Mesodermal cell (in vitro differentiated cells): ENCODE data around the gene GNAQ.

Experiments
- H3K27ac ChIP-seq: 2 replicates; pipeline ENCODE4 v1.7.0; 2013; ENCODE audit warnings: mild to moderate bottlenecking, low read depth, low read length, moderate library complexity; ENCODE audit not compliant: severe bottlenecking
- H3K36me3 ChIP-seq: 2 replicates; pipeline ENCODE4 v1.7.1; 2013; ENCODE audit warnings: mild to moderate bottlenecking, low read length, moderate library complexity; ENCODE audit not compliant: control insufficient read depth, insufficient read depth
- H3K4me1 ChIP-seq: one replicate; pipeline ENCODE4 v1.7.1; 2013; ENCODE audit warnings: mild to moderate bottlenecking, low read length; ENCODE audit not compliant: insufficient read depth, control insufficient read depth, poor library complexity, severe bottlenecking
- H3K4me3 ChIP-seq: 2 replicates; pipeline ENCODE4 v1.7.0; 2013; ENCODE audit warnings: low read length, control low read depth, mild to moderate bottlenecking; ENCODE audit not compliant: insufficient read depth, poor library complexity, severe bottlenecking; ENCODE audit errors: extremely low read depth
- H3K9me3 ChIP-seq: 2 replicates; pipeline ENCODE4 v1.7.1; 2013; ENCODE audit warnings: mild to moderate bottlenecking, low read length, moderate library complexity; ENCODE audit not compliant: control insufficient read depth
- WGBS, 2 experiments: methylation state at CpG; one replicate each; pipeline ENCODE4 v1.1.5; 2013; ENCODE audit warnings: missing lambda C conversion rate in 2 of 2; ENCODE audit not compliant: insufficient coverage in 2 of 2; 5-methylcytosine and 5-hydroxymethylcytosine counted together

GNAQ gene

DNA sequence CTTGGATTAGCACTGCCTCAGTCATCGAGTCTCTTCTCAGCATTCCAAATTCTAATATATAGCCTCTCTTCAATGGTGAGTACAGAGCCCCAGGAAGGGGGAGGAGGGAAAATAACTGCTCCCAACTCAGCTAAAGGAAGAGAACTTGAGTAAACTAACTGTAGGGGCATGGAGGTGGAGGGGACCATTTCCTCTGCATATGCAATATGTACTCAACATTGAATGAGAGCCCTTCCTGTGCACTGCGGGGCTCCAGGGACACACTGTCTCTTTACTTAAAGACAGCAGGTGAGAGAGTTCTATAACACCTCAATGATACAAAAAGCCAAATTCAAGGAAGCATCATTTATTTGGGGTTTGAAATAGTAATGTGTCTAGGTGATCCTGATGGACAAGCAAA, 75.1 kb downstream of the GNAQ start:
- no peak overlapping the region for H3K4me3 ChIP-seq
- H3K27ac ChIP-seq: no peak overlapping the region
- H3K9me3 ChIP-seq: no peaks in the 10 kb centered on the region
- peaks cover 17% of the 10 kb centered on the region for H3K4me1 ChIP-seq
- H3K36me3 ChIP-seq: no peaks in the 10 kb centered on the region
- no CpG with 5 or more reads among the region's 2 CpGs for WGBS, 2 experiments

DNA sequence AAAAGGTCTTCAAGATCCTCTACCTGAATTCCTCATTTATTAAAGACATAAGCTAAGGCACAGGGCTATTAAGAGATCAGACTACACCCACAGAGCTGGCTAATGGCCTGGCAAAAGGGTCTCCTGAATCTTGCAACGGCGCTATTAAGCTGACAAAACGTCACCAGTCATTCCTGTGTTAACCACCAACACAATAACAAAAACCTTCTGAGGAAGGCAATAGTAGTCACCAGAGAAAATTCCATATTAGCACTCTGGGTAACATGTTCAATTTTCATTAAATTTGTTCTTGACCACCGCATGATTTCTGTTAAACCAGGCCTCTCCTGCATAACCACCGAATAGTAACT, 77.0 kb downstream of the GNAQ start:
- Histone ChIP-seq H3K27ac (no peak overlapping the region), H3K4me1 (peaks cover 6% of the 10 kb centered on the region), H3K36me3 (no peaks in the 10 kb centered on the region), H3K4me3 (no peak overlapping the region), H3K9me3 (no peaks in the 10 kb centered on the region)
- 93% methylated on average over 5 of the region's 5 CpGs for WGBS, 2 experiments

DNA sequence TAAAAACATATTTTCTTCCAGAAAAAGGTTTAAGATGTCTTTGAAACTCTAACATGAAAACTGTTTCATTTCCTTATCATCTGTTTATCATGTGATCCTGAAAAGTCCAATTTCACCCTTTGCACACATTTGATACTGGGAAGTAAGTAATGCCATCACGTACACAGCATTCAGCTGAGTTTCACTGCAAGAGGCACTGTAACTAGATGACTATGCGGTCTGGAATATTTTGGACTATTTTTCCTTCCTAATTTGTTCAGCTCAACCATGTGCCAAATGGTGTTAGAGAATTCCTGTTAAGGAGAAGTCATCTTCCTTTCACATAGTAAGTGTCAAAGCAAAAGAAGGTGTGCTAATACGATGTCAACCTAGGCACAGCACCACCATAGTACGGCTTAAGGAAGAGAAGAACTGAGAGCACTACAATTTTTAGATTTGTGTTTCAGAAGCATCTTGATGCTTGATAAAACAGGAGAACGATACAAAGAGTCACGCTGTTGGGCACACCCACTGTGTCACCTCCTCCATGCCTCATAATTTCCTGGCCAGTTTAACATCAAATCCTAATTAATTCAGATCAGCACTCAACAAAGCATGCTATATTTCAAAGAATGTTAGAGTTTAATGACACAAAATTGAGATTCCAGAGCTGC, 77.5 kb downstream of the GNAQ start:
- Histone ChIP-seq H3K36me3 (no peaks in the 10 kb centered on the region), H3K27ac (no peak overlapping the region), H3K4me3 (no peak overlapping the region)

GRCh38 chr9:77953590-77953989, 78.0 kb downstream of the GNAQ start:
- no peak overlapping the region for H3K27ac ChIP-seq
- H3K9me3 ChIP-seq: no peaks in the 10 kb centered on the region
- peaks cover 6% of the 10 kb centered on the region for H3K4me1 ChIP-seq

More for the DNA sequence above, 77.5 kb downstream of the GNAQ start:
- peaks cover 6% of the 10 kb centered on the region for H3K4me1 ChIP-seq
- 83 to 96% methylated on average over 4 of the region's 6 CpGs for WGBS, 2 experiments
- H3K9me3 ChIP-seq: no peaks in the 10 kb centered on the region

DNA sequence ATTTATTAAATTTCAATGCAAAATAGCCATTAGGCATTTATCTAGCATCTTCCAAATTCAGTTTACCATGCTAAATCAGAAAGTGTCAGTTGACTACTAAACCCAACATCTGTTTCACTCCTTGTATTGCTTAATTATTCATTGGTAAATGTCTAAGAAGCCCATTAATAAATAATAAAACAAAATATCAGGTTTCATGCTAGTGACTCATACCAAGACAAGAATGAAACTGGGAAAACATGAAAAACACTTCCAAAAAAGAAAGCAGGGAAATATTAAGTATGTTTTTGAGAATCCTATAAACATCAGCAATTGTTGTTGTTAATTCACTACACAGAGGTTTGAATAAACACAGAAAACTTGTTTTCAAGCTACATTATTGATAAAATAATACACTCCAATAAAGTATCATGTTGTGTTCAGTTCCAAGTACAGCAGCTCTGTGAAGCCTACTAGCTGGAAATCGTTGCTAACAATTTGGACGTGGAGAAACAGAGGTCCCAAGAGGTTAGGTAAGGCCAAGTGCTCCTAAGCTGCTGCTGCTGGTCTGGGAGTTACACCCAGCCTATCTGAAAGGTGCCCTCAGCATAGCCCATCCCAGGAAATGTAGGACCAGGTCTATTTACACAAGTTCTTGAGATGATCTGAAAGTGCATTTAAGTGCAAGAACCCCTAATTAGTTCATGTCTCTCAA, 78.8 kb downstream of the GNAQ start:
- Histone ChIP-seq H3K9me3 (no peaks in the 10 kb centered on the region), H3K36me3 (no peaks in the 10 kb centered on the region), H3K4me1 (peaks cover 6% of the 10 kb centered on the region), H3K4me3 (no peak overlapping the region), H3K27ac (no peak overlapping the region)
- 94% methylated on average over 2 of the region's 2 CpGs; no CpG with 5 or more reads in 1 of the 2 experiments for WGBS, 2 experiments

More at GRCh38 chr9:77953590-77953989, 78.0 kb downstream of the GNAQ start:
- Histone ChIP-seq H3K4me3 (no peak overlapping the region), H3K36me3 (no peaks in the 10 kb centered on the region)

DNA sequence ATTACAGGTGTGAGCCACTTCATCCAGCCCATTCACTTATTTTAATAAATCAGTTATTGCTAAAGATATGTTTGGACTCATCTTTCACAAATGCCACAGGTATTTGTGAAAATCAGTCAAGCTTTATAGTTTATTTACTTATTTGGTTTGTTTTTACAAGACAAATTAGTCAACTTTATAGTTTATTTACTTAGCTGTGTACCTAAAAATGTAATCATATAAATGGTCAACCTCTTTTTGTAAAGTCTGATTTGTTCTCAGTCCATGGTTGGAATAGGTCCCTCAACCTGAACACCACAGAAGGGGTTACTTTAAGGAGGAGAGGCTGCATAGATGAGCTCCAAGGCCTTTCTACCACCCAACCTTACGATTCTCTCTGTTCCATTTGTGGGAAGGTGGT, 80.2 kb downstream of the GNAQ start:
- H3K9me3 ChIP-seq: no peaks in the 10 kb centered on the region
- no peaks in the 10 kb centered on the region for H3K36me3 ChIP-seq
- H3K4me1 ChIP-seq: peaks cover 9% of the 10 kb centered on the region
- no peak overlapping the region for H3K27ac ChIP-seq
- H3K4me3 ChIP-seq: no peak overlapping the region
- WGBS, 2 experiments: no CpG with 5 or more reads among the region's 1 CpG

DNA sequence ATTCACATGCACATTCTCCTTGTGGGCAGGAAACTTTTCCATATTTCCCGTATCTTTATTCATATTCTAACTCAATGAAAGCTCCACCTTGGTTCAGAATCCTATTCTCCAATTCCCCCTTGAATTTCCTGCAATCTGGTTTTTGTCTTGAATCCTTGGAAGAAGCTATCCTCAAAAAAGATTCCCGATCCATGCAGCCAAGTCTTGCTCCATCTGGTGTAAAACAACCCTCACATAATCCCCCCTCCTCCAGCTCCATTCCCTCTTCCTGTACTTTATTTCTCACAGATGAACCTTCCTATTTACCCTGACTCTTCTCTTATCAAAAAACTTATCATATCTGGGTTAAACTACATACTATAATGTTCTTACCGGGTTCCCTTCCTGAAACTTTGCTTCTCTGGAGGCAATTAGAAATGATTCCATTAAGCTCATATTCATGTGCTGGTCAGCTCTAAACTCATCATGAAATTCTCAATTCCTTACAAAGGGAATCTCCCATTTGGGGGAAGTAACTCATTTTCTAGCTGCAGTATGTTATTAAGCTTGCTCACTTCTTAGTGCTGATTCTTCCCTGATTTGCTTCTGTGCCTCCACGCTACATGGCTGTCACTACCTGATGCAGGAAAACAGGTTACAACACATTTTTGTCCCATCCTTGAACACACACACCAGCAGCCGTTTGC, 81.7 kb downstream of the GNAQ start:
- Histone ChIP-seq H3K4me1 (peaks cover 22% of the 10 kb centered on the region), H3K9me3 (no peaks in the 10 kb centered on the region)
- 98 to 100% methylated on average over 4 to 5 of the region's 5 CpGs for WGBS, 2 experiments

DNA sequence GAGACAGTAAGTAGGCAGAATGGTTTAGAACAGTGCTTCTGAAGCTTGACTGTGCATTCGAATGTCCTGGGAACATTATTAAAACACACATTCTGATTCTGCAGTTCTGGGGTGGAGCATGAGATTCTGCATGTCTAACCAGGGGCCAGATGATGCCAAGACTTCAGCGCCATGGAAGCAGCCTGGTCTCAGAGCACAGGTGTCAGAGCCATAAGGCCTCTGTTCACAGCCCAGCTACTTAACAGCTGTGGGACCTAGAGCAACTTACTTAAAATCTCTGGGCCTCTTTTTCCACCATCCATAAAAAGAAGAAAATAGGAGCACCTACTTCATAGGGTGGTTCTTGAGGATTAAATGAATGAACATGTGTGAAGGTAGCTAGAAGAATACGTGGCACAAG, 84.0 kb downstream of the GNAQ start:
- WGBS, 2 experiments: 83 to 100% methylated on average over 1 to 2 of the region's 3 CpGs
- H3K36me3 ChIP-seq: no peaks in the 10 kb centered on the region
- H3K4me3 ChIP-seq: no peak overlapping the region
- H3K4me1 ChIP-seq: peaks cover 27% of the 10 kb centered on the region
- no peaks in the 10 kb centered on the region for H3K9me3 ChIP-seq
- H3K27ac ChIP-seq: no peak overlapping the region

More for the DNA sequence above, 81.7 kb downstream of the GNAQ start:
- Histone ChIP-seq H3K27ac (no peak overlapping the region), H3K36me3 (no peaks in the 10 kb centered on the region), H3K4me3 (no peak overlapping the region)

GRCh38 chr9:77946969-77947620, 84.5 kb downstream of the GNAQ start:
- 83 to 87% methylated on average over 3 of the region's 5 CpGs for WGBS, 2 experiments
- Histone ChIP-seq H3K36me3 (no peaks in the 10 kb centered on the region), H3K4me1 (peaks cover 27% of the 10 kb centered on the region), H3K4me3 (no peak overlapping the region), H3K27ac (no peak overlapping the region), H3K9me3 (no peaks in the 10 kb centered on the region)

GRCh38 chr9:77946296-77946695, 85.3 kb downstream of the GNAQ start:
- WGBS, 2 experiments: 90 to 100% methylated on average over 1 to 2 of the region's 4 CpGs
- peaks cover 27% of the 10 kb centered on the region for H3K4me1 ChIP-seq
- H3K9me3 ChIP-seq: no peaks in the 10 kb centered on the region
- H3K36me3 ChIP-seq: no peaks in the 10 kb centered on the region
- no peak overlapping the region for H3K4me3 ChIP-seq
- no peak overlapping the region for H3K27ac ChIP-seq
